ENCODE results near the gene SMC6.

SMC6 gene

GRCh38 chr2:17620280-17620679 is 133.3 kb downstream of the SMC6 start:
- in situ Hi-C loops (cut with HindIII; ENCODE audit: low sequenced_read_pairs): no loop called here

- in situ Hi-C loops (cut with HindIII; ENCODE audit: low sequenced_read_pairs): no loop called here
Observed at GRCh38 chr2:17617955-17618354, 135.7 kb downstream of the SMC6 start.

GRCh38 chr2:17617516-17617915 is 136.1 kb downstream of the SMC6 start:
- in situ Hi-C loops (cut with HindIII; ENCODE audit: low sequenced_read_pairs): no loop called here

- in situ Hi-C loops (cut with HindIII; ENCODE audit: low sequenced_read_pairs): no loop called here
Observed at GRCh38 chr2:17616405-17616804, 137.2 kb downstream of the SMC6 start.

GRCh38 chr2:17615728-17616351 is 137.8 kb downstream of the SMC6 start:
- in situ Hi-C loops (cut with HindIII; ENCODE audit: low sequenced_read_pairs): no loop called here

GRCh38 chr2:17615147-17615546 is 138.5 kb downstream of the SMC6 start:
- in situ Hi-C loops (cut with HindIII; ENCODE audit: low sequenced_read_pairs): no loop called here

GRCh38 chr2:17614174-17614930 is 139.3 kb downstream of the SMC6 start:
- in situ Hi-C loops (cut with HindIII; ENCODE audit: low sequenced_read_pairs): no loop called here

All from DLD1 (cell line).